HG03469 (cell line): ENCODE data around the gene GSS.

Source experiments
- ATAC-seq: cut with Tn5 transposase; IDR thresholded peaks from one replicate; pipeline ENCODE4 v1.9.1; 2021; ENCODE audit warnings: mild to moderate bottlenecking, moderate library complexity, moderate number of reproducible peaks; ENCODE audit not compliant: unreplicated experiment

Gene GSS

GRCh38 chr20:34994509-34995131 is 39.0 kb upstream of the GSS start:
- no peak for ATAC-seq

GRCh38 chr20:34993941-34994508 is 38.4 kb upstream of the GSS start:
- no peak for ATAC-seq

GRCh38 chr20:34992751-34993417 is 37.3 kb upstream of the GSS start:
- no peak for ATAC-seq

GRCh38 chr20:34990661-34991214 is 35.1 kb upstream of the GSS start:
- ATAC-seq = no peak

GRCh38 chr20:34990231-34990630 is 34.6 kb upstream of the GSS start:
- no peak for ATAC-seq

GRCh38 chr20:34989670-34990069 is 34.1 kb upstream of the GSS start:
- ATAC-seq = no peak

- no peak for ATAC-seq
These were observed 33.5 kb upstream of the GSS start for GRCh38 chr20:34989118-34989517.

GRCh38 chr20:34988191-34988540 is 32.6 kb upstream of the GSS start:
- no peak for ATAC-seq

GRCh38 chr20:34987288-34988190 is 31.9 kb upstream of the GSS start:
- no peak for ATAC-seq

GRCh38 chr20:34986311-34987287 is 31.0 kb upstream of the GSS start:
- no peak for ATAC-seq

GRCh38 chr20:34985461-34986310 is 30.1 kb upstream of the GSS start:
- ATAC-seq = no peak

GRCh38 chr20:34984756-34985261 is 29.2 kb upstream of the GSS start:
- no peak for ATAC-seq

- ATAC-seq = no peak
These were observed 28.6 kb upstream of the GSS start for GRCh38 chr20:34983995-34984735.

- no peak for ATAC-seq
These were observed 27.6 kb upstream of the GSS start for GRCh38 chr20:34983089-34983820.

- no peak for ATAC-seq
These were observed 26.9 kb upstream of the GSS start for GRCh38 chr20:34982270-34983088.

GRCh38 chr20:34980543-34981233 is 25.1 kb upstream of the GSS start:
- no peak for ATAC-seq
